Activated naive CD8-positive, alpha-beta T cell (primary cell): ENCODE results near the gene GID8.
A peak's percentile ranks its signal among the peaks of the same experiment; 100 is the strongest.

ENCODE experiments used
- H3K27ac Mint-ChIP-seq: one replicate; pipeline ENCODE4 v1.8.0; 2021; ENCODE audit warnings: mixed read lengths
- H3K27me3 Mint-ChIP-seq: one replicate; pipeline ENCODE4 v1.8.0; 2021; ENCODE audit warnings: mixed read lengths
- H3K36me3 Mint-ChIP-seq: one replicate; pipeline ENCODE4 v1.8.0; 2021; ENCODE audit warnings: mixed read lengths
- H3K4me1 Mint-ChIP-seq: one replicate; pipeline ENCODE4 v1.8.0; 2021; ENCODE audit warnings: low read depth, mixed read lengths
- H3K4me3 Mint-ChIP-seq: one replicate; pipeline ENCODE4 v1.8.0; 2021; ENCODE audit warnings: mild to moderate bottlenecking, mixed read lengths
- H3K9me3 Mint-ChIP-seq: one replicate; pipeline ENCODE4 v1.8.0; 2021; ENCODE audit warnings: low read depth, mixed read lengths

The GID8 gene

GRCh38 chr20:62970307-62971210, 32.6 kb downstream of the GID8 start:
- H3K9me3 Mint-ChIP-seq = no peaks in the 10 kb centered on the region
- no peaks in the 10 kb centered on the region for H3K36me3 Mint-ChIP-seq
- H3K27ac Mint-ChIP-seq = no peak overlapping the region
- H3K27me3 Mint-ChIP-seq = peaks cover 14% of the 10 kb centered on the region
- H3K4me3 Mint-ChIP-seq = no peak overlapping the region
- peaks cover 15% of the 10 kb centered on the region for H3K4me1 Mint-ChIP-seq

DNA sequence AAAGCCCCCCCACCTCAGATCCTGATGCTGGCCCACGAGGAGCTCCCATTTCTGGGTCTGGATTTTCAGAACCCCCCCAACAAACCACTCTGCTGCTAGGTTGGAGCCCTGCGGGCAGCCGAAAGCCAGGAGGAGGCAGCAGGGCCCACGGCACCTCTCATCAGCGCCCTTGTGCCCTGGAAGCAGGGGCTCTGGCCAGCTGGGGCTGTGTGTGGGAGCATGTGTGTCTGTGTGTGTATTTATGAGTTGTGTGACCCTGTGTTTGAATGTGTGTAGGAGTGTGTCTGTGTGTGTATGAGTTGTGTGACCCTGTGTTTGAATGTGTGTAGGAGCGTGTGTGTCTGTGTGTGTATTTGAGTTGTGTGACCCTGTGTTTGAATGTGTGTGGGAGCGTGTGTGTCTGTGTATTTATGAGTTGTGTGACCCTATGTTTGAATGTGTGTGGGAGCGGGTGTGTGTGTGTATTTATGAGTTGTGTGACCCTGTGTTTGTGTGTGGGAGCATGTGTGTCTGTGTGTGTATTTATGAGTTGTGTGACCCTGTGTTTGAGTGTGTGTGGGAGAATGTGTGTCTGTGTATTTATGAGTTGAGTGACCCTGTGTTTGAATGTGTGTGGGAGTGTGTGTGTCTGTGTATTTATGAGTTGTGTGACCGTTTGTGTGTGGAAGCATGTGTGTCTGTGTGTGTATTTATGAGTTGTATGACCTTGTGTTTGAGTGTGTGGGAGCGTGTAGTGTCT, 33.4 kb downstream of the GID8 start:
- peaks cover 15% of the 10 kb centered on the region for H3K4me1 Mint-ChIP-seq
- no peaks in the 10 kb centered on the region for H3K36me3 Mint-ChIP-seq
- H3K9me3 Mint-ChIP-seq = no peaks in the 10 kb centered on the region
- H3K4me3 Mint-ChIP-seq = peak overlapping the region; percentile 10
- no peak overlapping the region for H3K27ac Mint-ChIP-seq
- peaks cover 14% of the 10 kb centered on the region for H3K27me3 Mint-ChIP-seq

GRCh38 chr20:62971950-62972844, 34.2 kb downstream of the GID8 start:
- no peak overlapping the region for H3K27ac Mint-ChIP-seq

GRCh38 chr20:62972845-62973745, 35.1 kb downstream of the GID8 start:
- H3K4me1 Mint-ChIP-seq = peaks cover 22% of the 10 kb centered on the region
- peak overlapping the region; percentile 30 for H3K4me3 Mint-ChIP-seq
- no peaks in the 10 kb centered on the region for H3K9me3 Mint-ChIP-seq
- no peak overlapping the region for H3K27ac Mint-ChIP-seq
- H3K36me3 Mint-ChIP-seq = no peaks in the 10 kb centered on the region
- peaks cover 14% of the 10 kb centered on the region for H3K27me3 Mint-ChIP-seq

More at GRCh38 chr20:62971950-62972844, 34.2 kb downstream of the GID8 start:
- peak overlapping the region; percentile 76 for H3K4me3 Mint-ChIP-seq
- no peaks in the 10 kb centered on the region for H3K9me3 Mint-ChIP-seq
- peaks cover 15% of the 10 kb centered on the region for H3K4me1 Mint-ChIP-seq
- H3K36me3 Mint-ChIP-seq = no peaks in the 10 kb centered on the region
- H3K27me3 Mint-ChIP-seq = peaks cover 14% of the 10 kb centered on the region

DNA sequence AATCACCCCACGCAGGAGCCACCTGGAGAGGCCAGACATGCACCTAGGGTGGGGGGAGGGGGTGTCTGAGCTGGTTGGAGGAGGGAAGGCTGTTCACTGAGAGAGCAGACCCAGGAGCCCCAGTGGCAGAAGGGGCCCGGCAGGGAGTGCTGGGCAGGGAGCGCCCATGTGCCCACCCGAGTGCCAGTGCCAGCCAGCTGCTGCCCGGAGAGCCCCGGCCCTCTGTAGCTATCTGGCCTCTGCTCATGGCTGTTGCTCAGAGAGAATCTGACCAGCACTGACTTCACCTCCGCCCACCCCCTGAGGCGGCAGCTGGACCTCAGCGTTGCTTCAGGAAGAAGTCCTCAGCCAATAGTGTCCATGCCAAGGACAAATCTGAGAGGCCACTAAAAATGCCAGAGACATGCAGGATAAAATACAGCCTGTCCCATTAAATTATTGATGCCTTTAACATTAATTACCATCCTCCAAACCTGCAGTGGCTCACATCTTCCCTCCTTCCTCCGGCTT, 37.4 kb downstream of the GID8 start:
- no peaks in the 10 kb centered on the region for H3K36me3 Mint-ChIP-seq
- H3K9me3 Mint-ChIP-seq = no peaks in the 10 kb centered on the region
- no peak overlapping the region for H3K27ac Mint-ChIP-seq
- peaks cover 17% of the 10 kb centered on the region for H3K27me3 Mint-ChIP-seq
- H3K4me1 Mint-ChIP-seq = peaks cover 32% of the 10 kb centered on the region
- no peak overlapping the region for H3K4me3 Mint-ChIP-seq

GRCh38 chr20:62975812-62976508, 38.0 kb downstream of the GID8 start:
- H3K9me3 Mint-ChIP-seq = no peaks in the 10 kb centered on the region
- H3K27ac Mint-ChIP-seq = no peak overlapping the region
- peaks cover 20% of the 10 kb centered on the region for H3K27me3 Mint-ChIP-seq
- H3K4me1 Mint-ChIP-seq = peaks cover 37% of the 10 kb centered on the region
- H3K36me3 Mint-ChIP-seq = no peaks in the 10 kb centered on the region
- no peak overlapping the region for H3K4me3 Mint-ChIP-seq

- H3K36me3 Mint-ChIP-seq = no peaks in the 10 kb centered on the region
- no peaks in the 10 kb centered on the region for H3K9me3 Mint-ChIP-seq
- H3K4me1 Mint-ChIP-seq = peaks cover 38% of the 10 kb centered on the region
- no peak overlapping the region for H3K4me3 Mint-ChIP-seq
- H3K27ac Mint-ChIP-seq = no peak overlapping the region
- H3K27me3 Mint-ChIP-seq = peaks cover 15% of the 10 kb centered on the region
Observed at GRCh38 chr20:62976886-62977285, 38.9 kb downstream of the GID8 start.

DNA sequence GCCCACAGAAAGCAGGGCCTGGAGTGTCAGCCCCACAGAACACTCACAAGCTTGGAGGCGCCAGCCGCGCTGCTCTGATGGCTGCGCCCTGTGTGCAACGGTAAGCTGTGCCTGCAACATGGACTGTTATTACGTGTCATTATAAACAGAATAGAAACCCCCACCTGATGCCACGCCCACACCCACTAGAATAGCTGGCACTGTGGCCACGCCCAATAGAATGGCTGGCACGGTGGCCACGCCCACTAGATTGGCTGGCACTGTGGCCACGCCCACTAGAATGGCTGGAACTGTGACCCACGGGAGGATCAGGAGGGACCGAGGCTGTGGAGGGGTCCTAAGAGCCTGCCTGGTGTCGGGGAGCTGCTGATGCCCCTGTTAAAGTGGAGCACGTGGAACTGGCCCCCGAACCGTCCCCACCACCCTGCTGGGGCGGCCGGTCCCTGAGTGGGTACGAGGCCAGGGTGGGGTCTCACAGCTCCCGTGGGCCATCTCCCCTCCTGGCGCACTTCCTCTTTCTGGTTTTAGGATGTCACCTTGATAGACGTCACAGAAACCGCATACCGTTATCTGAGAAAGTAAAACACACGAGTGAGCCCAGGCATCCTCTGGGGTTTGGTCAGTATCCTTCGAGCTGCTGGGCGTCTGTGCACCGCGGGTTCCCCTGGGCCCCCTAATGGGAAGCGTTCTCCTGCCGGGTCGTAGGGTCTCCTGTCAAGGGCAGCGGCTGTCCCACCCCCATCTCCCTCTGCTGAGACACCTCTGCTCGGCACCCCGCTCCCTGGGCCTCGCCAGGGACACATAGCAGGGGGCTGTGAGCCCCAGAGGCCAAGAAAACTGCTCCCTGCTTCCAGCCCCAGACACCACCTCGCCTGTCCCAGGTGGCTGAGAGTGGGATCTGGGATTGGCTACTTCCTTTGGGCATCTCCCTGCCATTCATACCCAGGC, 39.9 kb downstream of the GID8 start:
- Mint-ChIP-seq H3K27me3 (peaks cover 9% of the 10 kb centered on the region), H3K9me3 (no peaks in the 10 kb centered on the region), H3K27ac (no peak overlapping the region), H3K36me3 (no peaks in the 10 kb centered on the region), H3K4me3 (peak overlapping the region; percentile 73), H3K4me1 (peaks cover 36% of the 10 kb centered on the region)

DNA sequence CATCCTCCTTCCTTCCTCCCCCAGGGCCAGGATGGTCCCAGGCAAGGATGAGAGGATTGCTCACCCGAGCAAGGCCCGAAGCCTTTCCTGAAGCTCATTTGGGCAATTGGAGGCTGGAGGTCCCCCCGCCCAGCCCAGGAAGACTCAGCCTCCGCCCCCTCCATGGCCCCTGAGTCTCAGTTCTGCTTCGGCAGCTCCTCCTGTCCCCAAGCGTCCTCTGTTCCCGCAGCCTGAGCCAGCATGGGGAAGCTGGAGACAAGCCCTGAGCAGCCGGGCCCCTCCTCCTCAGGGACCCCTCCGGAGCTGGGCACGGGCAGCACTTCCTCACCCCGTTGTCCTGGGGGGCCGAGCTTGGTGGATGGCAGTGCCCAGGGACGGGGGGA, 40.6 kb downstream of the GID8 start:
- Mint-ChIP-seq H3K4me1 (peaks cover 36% of the 10 kb centered on the region), H3K27me3 (peaks cover 9% of the 10 kb centered on the region), H3K9me3 (no peaks in the 10 kb centered on the region), H3K36me3 (no peaks in the 10 kb centered on the region), H3K4me3 (peak overlapping the region; percentile 73), H3K27ac (no peak overlapping the region)

GRCh38 chr20:62979310-62979709, 41.4 kb downstream of the GID8 start:
- no peak overlapping the region for H3K4me3 Mint-ChIP-seq
- H3K9me3 Mint-ChIP-seq = no peaks in the 10 kb centered on the region
- no peaks in the 10 kb centered on the region for H3K36me3 Mint-ChIP-seq
- H3K4me1 Mint-ChIP-seq = peaks cover 34% of the 10 kb centered on the region
- no peak overlapping the region for H3K27ac Mint-ChIP-seq
- peaks cover 6% of the 10 kb centered on the region for H3K27me3 Mint-ChIP-seq

- Mint-ChIP-seq H3K36me3 (no peaks in the 10 kb centered on the region), H3K9me3 (no peaks in the 10 kb centered on the region), H3K4me3 (no peak overlapping the region), H3K27me3 (peaks cover 6% of the 10 kb centered on the region), H3K27ac (no peak overlapping the region), H3K4me1 (peaks cover 34% of the 10 kb centered on the region)
Observed at GRCh38 chr20:62979876-62980373, 42.0 kb downstream of the GID8 start.

- Mint-ChIP-seq H3K4me3 (peak overlapping the region; percentile 35), H3K27me3 (peaks cover 6% of the 10 kb centered on the region), H3K36me3 (no peaks in the 10 kb centered on the region), H3K9me3 (no peaks in the 10 kb centered on the region), H3K27ac (no peak overlapping the region), H3K4me1 (peaks cover 34% of the 10 kb centered on the region)
Observed at GRCh38 chr20:62980380-62980960, 42.5 kb downstream of the GID8 start.
